Stimulated activated CD8-positive, alpha-beta memory T cell treated with anti-CD3 and anti-CD28 coated beads, Interleukin-4, amount 100 ng/mL, for 48 hours (primary cell): ENCODE measurements around the gene MYRIP.
"Not testable (repeated sequence)": the region's sequence is repeated elsewhere in the genome, so short reads cannot be mapped to it uniquely, and the experiment has no call there.

Experiments
- DNase-seq: peaks from one replicate; pipeline ENCODE4 v3.0.0-alpha.2; 2020

The MYRIP gene

DNA sequence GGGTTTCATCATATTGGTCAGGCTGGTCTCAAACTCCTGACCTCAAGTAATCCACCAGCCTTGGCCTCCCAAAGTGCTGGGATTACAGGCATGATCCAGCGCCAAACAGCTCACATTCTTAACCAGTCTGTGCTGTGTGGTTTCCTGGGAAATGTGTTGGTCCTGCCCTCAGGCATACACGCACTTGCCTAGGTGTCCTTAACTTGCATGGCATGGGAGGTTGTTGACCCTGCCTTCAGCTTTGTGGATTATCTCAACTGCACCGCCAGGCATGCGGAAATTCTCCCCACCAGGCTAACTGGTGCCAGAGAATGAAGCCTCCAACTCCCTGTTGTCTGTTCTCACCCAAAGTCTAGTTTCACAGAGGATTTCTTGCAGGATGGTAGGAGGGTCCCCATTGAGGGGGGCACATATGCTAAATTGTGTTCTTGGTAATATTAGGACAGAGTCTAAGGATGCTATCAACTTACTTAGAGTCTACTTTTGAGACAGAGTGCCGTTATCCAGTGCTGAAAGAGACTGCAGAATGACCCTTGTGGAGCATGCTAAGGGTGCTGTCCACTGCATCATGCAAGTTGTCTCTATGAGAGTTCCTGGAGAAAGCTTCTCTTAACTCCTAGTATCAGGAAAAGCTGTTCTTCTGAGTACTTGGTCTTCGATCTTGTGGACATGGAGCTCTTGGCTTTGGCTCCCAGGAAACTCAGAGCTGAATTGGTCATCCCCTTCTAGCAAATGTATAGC lies 438.5 kb downstream of the MYRIP start:
- DNase-seq: no peak

DNA sequence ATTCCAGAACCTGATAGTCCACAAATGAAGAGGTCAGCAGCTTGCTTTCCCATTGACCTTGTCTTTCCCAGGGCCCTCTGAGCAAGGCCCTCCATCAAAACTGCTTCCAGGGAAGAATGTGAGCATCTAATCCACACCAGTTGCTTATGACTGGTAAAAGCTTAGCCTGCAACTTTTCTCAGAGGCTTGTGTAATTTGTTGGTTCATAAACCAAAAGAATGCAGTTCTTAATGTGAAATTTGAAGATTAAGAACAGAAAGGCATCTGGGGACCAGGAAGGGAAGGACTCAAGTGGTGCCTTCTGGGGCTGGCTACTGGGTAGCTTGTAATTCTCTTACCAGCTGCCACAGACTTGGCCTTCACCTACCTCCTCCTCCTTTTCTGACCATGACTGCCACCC lies 439.2 kb downstream of the MYRIP start:
- no peak for DNase-seq

DNA sequence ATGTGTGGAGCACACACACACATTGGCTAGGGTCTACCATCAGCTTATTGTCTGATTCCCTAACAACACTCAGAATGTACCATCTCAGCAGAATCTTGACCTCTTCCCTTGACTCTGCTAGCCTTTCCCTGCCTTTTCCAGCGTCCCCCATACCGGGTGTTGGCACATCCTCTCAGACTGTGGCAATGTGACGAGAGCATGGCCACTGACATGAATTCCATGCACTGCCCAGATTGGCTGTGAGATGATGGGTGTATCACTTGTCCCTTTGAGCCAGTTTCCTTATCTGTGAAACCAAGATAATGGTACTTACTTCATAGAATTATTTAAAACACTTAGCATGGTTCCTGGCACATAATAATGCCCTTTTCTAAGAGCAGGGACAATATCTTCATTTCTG lies 439.8 kb downstream of the MYRIP start:
- no peak for DNase-seq

DNA sequence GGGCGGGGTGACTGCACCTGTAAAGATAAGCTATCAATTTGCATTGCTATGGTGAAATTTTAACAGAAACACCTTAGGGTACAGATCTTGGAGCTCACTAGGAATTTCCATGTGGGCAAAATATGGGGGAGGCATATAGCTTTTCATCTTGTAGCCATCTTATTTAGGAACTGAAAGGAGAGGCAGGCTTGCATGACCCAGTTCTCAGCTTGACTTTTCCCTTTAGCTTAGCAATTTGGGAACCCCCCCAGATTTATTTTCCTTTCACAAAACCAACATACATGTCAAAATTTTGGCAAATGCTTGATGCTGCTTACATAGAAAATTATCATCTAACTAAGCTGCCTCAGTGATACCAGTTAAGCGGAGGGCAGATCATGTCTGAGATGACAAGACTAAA lies 445.1 kb downstream of the MYRIP start:
- no peak for DNase-seq

DNA sequence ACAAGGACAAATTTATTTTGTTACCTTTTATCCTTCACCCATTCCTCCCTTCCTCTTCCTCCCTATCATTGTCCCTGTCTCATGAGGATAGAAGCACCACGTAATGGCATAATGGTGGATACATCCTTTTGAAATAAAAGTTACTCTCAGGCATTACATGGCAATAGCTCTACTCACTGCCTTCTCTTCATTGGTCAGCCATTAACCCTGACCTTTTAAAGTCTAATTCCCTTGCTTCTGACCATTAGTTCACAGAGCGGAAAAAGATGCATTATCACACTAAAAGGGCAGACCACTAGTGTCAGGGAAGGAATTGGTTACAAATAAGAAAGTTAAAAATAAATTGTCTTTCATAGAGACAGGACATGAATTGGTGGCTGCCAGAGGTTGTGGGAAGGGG lies 445.5 kb downstream of the MYRIP start:
- no peak for DNase-seq

DNA sequence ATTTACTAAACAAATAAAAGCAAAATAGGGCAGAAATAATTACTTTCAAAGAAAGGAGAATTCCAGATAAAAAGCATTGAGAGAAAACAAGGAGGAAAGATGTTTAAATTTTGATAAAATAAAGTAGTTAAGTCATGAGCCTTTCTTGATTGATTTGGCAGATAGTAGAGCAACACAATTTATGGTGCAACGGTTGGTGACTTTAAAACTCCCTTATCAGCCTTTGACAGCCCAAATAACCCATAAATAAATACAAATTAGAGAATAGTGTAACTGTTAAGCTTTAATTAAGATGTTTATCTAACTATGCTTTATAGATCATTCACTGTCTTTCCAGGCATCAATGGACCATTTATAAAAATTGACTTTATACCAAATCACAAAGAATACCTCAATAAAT lies 446.1 kb downstream of the MYRIP start:
- no peak for DNase-seq

DNA sequence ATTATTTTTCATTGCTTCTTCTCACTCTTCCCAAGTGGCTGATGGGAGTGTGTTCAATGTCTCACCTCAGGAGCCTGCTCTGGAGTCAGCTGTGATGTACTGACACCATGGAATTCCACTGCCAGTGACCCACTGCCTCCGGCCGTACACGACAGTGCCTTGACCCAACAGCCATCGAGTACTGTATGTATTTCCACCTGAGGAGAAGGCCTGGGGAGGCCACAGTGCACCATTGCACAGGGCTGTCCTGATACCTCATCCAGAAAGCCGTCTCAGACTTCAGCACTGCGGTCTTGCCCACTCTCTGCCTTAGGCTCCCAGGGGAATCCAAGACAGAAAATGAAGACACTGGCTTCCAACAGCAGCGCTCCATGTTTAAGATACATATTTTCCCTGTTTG lies 448.7 kb downstream of the MYRIP start:
- DNase-seq: no peak

DNA sequence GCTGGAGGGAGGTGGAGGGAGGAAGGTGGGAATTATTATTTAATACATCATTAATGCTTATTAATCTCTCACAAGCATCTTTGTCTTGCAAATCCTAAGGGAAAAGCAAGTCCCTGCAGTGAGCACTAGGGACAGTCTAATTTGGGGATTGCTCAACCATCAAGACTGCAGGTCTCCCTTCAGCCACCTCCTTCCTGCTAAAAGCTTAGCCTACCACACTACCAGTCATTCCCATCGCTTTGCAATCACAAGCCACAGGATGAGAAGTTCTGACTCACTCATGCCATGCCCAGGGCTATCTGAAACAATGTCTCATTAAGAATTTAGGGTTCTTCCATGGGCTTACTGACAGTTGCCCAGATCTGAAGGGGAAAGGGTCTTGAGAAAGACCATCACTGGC lies 449.1 kb downstream of the MYRIP start:
- DNase-seq: no peak

DNA sequence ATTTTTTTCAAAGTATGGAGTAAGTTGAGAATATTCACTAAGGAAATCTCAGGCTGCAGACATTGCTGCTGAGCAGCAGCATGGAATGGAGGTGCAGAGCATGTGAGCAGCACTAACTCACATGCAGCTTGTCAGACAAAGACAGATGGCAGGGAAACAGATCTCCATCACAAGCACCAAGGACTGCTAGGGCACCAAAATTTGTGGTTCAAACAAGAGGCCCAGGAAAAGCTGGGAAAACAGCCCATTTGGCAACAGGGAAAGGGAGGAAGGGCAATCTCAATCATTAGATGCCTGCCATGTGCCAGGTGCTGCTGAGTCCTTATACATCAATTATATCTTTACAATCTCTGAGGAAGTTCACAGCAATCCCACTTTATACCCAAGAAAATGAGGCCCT lies 452.9 kb downstream of the MYRIP start:
- no peak for DNase-seq

DNA sequence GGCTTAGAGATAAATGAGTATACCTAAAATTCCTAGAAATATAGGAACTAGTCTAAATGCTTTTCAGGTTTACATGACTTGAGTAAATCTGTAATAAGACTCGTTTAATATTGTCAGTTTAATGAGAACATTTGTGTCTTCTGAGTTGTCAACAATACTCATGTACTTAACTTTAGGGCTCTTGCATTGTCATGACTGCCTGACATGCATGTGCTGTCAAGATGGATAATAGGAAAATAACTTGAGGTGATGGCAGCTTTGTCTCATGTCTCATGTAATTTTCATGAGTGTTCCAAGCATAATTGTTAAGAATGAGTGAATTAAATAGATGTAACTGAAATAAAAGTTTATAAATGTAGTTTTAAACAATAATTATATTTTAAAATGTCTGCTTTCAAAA lies 455.0 kb downstream of the MYRIP start:
- DNase-seq: no peak

DNA sequence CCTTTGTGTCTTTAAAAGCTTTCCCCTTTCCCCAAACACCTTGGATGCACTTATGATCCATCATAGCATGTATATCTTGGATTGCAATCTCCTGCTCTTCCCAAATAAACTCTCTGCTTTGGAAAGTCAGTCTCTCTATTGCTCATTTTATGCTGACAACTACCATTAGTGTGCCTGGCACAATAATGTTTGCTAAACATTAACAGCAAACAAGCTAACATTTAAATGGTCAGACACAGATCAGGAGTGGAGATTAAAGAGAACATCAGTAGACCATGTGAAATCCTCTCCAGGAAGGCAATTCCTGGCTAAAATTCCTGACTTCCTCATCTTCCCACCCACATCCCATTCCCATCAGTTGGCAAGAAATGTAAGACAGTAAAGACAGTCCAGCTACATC lies 455.8 kb downstream of the MYRIP start:
- DNase-seq: no peak

DNA sequence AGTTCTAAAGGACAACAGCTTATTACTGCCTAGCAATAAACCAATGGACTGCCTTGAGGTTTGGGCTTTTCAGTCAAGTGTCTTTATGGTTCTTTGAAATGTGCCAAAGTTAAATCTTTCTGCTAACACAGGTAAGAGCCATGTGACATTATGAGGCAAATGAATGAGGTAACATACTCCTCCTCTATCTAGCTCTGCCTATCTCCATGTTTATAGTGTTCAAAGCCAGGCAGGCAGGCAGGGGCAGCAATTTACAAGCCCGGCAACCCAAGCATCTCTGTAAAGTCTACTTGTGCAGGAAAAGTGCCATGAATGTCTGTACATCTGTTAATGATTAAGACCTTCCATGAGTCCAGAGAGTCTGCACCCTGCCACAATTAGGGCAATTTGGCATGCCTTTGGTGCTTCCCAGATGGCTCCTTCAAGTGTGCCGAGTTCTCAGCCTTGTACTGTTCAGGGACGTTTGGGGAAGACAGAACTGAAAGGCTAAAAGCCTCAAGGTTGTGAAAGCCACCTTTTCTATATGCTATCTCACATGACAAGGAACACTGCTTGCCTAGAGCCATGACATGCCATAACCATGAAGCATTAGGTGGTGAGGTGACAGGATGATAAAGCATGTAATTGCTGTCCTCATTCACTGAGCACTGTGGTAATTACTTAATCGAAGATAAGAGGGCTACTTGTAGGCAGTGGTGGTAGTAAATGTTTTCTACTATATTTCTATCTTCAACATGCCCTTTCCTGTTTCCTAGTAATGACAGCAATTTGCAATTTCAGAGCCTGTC lies 458.7 kb downstream of the MYRIP start:
- no peak for DNase-seq

DNA sequence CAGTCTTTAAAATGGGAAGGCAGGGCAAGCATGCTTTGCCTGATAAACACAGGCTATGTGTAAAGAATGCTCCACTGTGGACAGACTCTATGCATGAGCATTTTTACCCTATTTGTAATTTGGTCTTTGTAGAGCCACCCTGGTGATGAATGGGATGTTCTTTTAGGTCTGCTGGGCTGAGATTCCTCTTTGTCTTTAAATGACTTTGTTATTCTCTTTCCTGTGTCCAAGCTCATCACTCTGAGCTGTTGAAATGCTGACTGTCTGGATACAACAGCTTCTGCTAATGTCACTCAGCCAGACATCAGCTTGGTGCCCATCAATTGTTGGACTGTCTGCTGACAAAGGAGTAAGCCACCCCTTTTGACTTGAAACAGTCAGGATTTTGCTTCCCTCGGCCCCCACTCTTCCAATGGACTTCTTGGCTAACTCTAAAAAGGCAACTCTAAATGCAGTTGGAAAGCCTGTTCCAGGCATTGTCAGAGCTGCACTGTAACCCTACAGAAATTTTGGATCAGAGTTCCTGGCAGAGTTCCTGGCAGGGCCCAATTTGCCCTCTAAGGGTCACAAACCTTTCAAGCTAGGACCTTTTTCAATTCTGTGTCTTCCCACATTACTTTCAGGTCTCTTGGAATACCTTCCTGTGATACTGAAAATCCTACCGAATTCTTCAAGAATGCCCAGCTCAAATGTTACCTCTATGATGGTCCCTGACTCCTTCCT lies 459.6 kb downstream of the MYRIP start:
- no peak for DNase-seq

DNA sequence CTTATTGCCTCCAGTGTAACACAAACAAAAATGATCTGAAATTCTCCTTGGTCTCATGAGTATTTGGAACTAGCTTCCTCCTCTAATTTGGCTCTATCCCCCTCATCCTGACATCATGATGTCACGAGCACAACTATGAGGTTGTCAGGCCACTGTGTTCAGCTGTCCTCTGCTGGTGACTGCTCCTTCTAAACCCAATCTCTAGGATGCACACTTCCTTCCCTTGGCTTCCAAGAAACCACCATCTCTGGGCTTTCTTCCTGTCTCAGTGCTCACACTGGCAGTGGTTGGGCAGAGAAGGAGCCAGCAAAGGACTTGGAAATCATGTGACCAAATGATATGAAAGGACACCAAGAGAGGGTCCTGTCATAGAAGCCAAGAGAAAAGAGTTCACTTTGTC lies 469.4 kb downstream of the MYRIP start:
- DNase-seq: no peak

DNA sequence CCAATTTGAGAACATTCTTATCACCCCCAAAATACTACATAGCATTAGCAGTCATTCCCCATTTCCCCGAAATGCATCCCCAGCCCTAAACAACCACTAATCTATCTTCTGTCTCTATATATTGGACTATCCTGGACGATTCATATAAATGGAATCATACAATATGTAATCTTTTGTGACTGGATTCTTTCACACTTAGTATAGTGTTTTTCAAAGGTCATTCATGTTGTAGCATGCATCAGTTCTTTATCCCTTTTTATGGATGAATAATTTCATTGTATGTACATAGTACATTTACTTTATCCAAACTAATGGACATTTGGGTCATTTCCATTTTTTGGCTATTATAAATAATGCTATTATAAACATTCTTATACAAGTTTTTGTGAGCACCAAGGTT lies 472.6 kb downstream of the MYRIP start:
- no peak for DNase-seq

DNA sequence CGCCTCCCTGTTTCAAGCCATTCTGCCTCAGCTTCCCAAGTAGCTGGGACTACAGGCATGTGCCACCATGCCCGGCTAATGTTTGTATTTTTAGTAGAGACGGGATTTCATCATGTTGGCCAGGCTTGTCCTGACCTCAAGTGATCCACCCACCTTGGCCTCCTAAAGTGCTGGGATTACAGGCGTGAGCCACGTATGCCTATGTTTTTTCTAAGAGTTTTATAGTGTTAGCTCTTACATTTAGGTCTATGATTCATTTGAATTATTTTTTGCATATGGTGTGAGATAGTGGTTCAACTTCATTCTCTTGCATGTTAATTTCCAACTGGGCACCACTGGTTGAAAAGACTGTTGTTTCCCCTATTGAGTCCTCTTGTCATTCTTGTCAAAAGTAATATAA lies 473.6 kb downstream of the MYRIP start:
- not testable (repeated sequence) for DNase-seq

DNA sequence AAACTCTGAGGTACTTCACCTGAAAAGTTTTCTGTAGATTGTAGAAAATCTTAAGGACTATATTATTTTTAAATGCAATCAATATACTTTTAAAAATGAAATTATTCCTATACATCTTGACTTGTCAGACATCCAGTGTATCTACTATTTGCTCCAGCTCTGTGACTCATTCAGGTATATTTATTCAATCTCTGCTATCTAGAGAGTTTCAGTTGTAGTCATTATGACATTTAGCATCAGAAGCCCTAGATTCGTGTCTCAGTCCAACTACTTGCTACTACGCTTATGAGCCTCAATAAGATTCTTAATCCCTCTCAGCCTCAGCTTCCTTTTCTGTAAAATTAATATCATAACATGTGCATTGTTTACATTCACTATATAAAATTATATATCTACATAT lies 477.8 kb downstream of the MYRIP start:
- DNase-seq: no peak

DNA sequence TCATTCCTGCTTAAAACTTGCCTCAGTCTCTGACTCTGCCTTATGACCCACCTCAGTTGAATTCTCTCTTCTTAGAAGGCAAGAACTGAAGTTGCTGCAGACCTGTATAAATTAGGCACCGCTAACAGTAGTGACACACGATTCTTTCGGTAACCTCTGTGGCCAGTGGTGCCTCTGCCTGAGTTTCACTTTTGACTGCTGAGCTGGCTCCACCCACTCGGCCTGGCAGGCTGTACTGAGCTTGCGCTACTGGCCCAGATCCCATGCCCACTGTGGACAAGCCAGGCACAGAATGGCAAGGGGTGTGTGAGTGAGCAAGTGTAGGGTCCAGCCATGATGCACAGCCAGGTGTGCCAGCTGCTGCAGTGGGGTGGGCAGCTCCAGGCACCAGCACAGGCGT lies 481.0 kb downstream of the MYRIP start:
- no peak for DNase-seq

DNA sequence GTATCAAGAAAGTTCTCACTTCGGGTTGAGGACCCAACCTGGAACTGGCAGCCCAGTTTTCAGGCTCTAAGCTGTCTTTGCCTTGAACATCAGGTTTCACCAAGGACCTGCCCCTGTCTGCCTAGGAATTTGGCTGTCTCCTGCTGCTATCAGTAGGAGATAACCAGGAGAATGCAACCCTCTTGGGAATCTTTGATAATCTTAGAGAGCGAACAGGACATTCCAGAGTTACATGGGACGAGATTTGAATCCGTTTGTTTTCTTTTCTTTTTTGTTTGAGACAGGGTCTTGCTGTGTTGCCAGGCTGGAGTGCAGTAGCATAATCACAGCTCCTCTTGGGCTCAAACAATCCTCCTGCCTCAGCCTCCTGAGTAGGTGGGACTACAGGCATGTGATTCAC lies 482.1 kb downstream of the MYRIP start:
- no peak for DNase-seq

DNA sequence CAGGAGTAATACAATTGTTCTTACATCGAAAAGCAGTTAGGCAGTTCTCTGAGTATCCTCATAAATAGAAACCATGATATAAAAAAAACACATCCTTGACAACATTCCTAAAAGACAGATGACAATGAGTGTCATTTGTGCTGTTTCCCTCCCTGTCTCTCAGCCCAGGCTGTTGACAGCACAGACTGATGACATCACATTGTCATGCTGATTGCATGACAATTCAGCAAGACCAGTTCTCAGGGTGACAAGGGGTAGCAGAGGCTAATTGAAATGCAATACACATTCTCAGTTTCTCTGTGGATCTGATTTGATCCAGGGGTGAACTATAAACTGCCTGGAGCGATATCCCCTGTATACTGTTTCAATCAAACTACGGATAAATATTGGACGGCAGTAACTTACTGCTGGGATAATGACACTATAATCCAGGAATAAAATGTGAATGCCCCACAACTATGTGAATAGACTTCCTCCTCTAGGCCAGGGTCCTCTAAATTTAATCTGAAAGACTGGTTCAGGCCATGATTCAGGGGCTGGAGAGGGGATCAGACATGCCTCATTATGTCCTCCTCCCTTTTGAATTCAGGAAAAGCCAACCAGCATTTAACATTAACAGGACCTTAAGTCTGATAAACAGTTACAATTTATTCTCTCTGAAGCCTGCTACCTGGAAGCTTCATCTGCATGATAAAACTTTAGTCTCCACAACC lies 483.4 kb downstream of the MYRIP start:
- DNase-seq: no peak

DNA sequence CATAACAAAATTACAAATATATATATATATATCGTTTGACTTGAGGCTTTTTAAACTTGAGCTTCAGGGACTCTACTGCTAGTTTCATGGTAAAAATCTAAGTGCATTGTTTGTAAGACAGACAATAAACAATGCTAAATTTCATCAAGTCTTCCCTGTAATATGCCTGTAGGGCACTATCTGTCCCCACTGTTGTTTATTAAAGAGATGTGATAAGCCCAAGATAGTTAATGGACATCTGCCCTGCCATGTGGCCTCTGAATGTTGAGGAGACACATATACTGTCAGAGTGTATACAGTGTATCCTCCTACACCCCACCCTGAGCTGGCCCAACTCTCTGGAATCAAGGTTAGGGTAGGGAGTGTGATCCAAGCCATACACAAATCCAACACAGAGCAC lies 485.0 kb downstream of the MYRIP start:
- DNase-seq: no peak

DNA sequence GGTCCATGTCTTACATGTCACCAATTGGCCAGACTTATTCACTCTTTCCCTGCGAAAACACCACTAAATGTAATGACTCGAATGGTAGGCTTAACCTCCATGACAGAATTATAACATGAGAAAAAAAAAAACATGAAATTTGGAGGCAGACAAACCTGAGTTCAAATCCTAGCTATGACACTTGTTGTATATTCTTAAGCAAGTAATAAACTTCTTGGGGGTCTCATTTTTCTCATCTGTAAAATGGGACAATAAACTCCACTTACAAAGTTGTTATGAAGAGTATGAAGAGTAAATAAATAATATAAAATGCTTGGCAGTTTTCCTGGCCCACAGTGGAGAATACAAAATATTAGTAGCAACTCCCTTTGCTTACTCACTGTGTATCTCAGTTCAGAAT lies 488.7 kb downstream of the MYRIP start:
- DNase-seq: no peak

DNA sequence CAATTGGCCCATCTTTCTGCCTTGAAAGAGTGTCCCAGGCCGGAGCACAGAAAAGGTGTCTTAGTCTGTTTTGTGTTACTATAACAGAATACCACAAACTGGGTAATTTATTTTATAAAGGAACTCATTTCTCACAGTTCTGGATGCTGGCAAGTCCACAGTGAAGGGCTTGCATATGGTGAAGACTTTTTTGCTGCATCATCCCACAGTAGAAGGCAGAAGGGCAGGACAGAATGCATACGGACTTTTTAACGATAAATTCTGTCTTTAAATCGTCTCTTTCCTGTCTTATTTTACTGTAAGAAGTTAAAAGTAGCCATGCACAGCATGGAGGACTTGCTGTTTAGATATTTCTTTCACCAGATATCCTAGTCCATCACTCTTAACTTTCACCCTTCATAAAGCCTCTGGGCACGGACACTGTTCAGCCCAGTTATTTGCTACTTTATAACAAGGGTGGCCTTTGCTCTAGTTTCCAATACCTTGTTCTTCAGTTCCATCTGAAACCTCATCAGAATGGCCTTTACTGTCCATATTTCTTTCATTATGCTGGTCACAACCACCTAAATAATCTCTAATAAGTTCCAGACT lies 489.8 kb downstream of the MYRIP start:
- DNase-seq: no peak
